ENCODE measurements around the gene TM4SF20.

Gene TM4SF20

DNA sequence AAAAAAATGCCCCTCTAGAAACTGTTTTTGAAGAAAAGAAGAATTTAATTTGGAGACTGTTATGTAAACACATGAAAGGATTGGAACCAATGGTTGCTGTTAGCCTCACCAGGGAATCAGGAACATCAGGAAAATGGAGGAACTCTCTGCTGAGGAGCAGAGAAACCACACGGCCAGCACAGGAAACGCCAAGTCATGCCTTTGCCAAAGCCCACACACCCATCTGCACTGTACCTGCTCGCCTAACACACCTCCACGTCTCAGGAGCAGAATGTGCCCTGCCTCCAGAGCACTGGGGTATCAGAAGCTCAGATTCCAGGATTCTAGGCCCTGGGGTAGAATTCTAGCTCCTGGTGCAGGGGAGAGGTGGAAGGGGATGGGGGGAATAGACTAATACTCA is 18.5 kb upstream of the TM4SF20 start:
- no peak overlapping the region for H3K23ac ChIP-seq (ENCODE audit: low read depth, low read length, poor library complexity)
- no peak overlapping the region for H3K27ac ChIP-seq (replicated peaks; ENCODE audit: low read length)
- no peaks in the 10 kb centered on the region for H3K4me1 ChIP-seq (ENCODE audit: control insufficient read depth in 2 of 2, insufficient read depth in 1 of 2, low read depth in 1 of 2, low read length in 2 of 2)
- no peak overlapping the region for H2AFZ ChIP-seq (ENCODE audit: low read length)
- no peak overlapping the region for H2BK5ac ChIP-seq (ENCODE audit: low read length)
- H3K9me3 ChIP-seq (replicated peaks in 1 of 2; ENCODE audit: control insufficient read depth in 2 of 2, insufficient read depth in 1 of 2, low read depth in 1 of 2, low read length in 2 of 2) = no peaks in the 10 kb centered on the region
- no peak overlapping the region for H2AK5ac ChIP-seq (ENCODE audit: low read depth, low read length)
- H4K8ac ChIP-seq (ENCODE audit: low read depth, low read length) = peak overlapping the region; percentile 92
- H3K27me3 ChIP-seq (ENCODE audit: control insufficient read depth in 3 of 3, insufficient read depth in 3 of 3, low read depth in 1 of 3, low read length in 3 of 3) = peaks cover 0 to 1% (median 0%) of the 10 kb centered on the region in 3 experiments
- no peak overlapping the region for H2BK12ac ChIP-seq (ENCODE audit: low read length)
- H3K18ac ChIP-seq (ENCODE audit: low read length) = peak overlapping the region; percentile 71
- no peaks in the 10 kb centered on the region for H3K36me3 ChIP-seq (replicated peaks in 1 of 2; ENCODE audit: control insufficient read depth in 2 of 2, insufficient read depth in 2 of 2, low read length in 2 of 2)
- H3K14ac ChIP-seq (ENCODE audit: low read length) = no peak overlapping the region
- no CpG with 5 or more reads among the region's 4 CpGs for WGBS, 2 donors (ENCODE audit: extremely low coverage in 2 of 2, insufficient read length in 2 of 2, insufficient replicate concordance in 1 of 2)
- H4K91ac ChIP-seq (ENCODE audit: low read depth, low read length, poor library complexity) = no peak overlapping the region
- H3K79me1 ChIP-seq (ENCODE audit: low read depth, low read length) = no peaks in the 10 kb centered on the region
- H2BK15ac ChIP-seq (ENCODE audit: low read length) = no peak overlapping the region
- DNase-seq (ENCODE audit: low spot score) = no peak
- H3K4me2 ChIP-seq (ENCODE audit: insufficient read depth, low read length, poor library complexity, severe bottlenecking) = no peak overlapping the region
- H3K4ac ChIP-seq (ENCODE audit: low read length) = no peak overlapping the region
- no peak overlapping the region for H3K4me3 ChIP-seq (ENCODE audit: low read length in 2 of 2)
- H2BK120ac ChIP-seq (ENCODE audit: low read depth, low read length) = no peak overlapping the region
- H3K9ac ChIP-seq (ENCODE audit: low read depth, low read length, poor library complexity) = no peak overlapping the region

- Histone ChIP-seq H2BK120ac (ENCODE audit: low read depth, low read length) (no peak overlapping the region), H3K18ac (ENCODE audit: low read length) (no peak overlapping the region), H2BK15ac (ENCODE audit: low read length) (no peak overlapping the region), H3K4me1 (ENCODE audit: control insufficient read depth in 2 of 2, insufficient read depth in 1 of 2, low read depth in 1 of 2, low read length in 2 of 2) (no peaks in the 10 kb centered on the region), H2AK5ac (ENCODE audit: low read depth, low read length) (no peak overlapping the region), H3K27me3 (ENCODE audit: control insufficient read depth in 3 of 3, insufficient read depth in 3 of 3, low read depth in 1 of 3, low read length in 3 of 3) (peaks cover 0 to 1% (median 0%) of the 10 kb centered on the region in 3 experiments), H3K4me3 (ENCODE audit: low read length in 2 of 2) (no peak overlapping the region), H3K4me2 (ENCODE audit: insufficient read depth, low read length, poor library complexity, severe bottlenecking) (no peak overlapping the region), H2BK12ac (ENCODE audit: low read length) (no peak overlapping the region), H4K8ac (ENCODE audit: low read depth, low read length) (no peak overlapping the region), H3K9me3 (replicated peaks in 1 of 2; ENCODE audit: control insufficient read depth in 2 of 2, insufficient read depth in 1 of 2, low read depth in 1 of 2, low read length in 2 of 2) (no peaks in the 10 kb centered on the region), H2BK5ac (ENCODE audit: low read length) (no peak overlapping the region), H3K79me1 (ENCODE audit: low read depth, low read length) (no peaks in the 10 kb centered on the region), H3K23ac (ENCODE audit: low read depth, low read length, poor library complexity) (no peak overlapping the region), H2AFZ (ENCODE audit: low read length) (no peak overlapping the region), H3K27ac (replicated peaks; ENCODE audit: low read length) (no peak overlapping the region), H3K36me3 (replicated peaks in 1 of 2; ENCODE audit: control insufficient read depth in 2 of 2, insufficient read depth in 2 of 2, low read length in 2 of 2) (no peaks in the 10 kb centered on the region), H3K14ac (ENCODE audit: low read length) (no peak overlapping the region), H4K91ac (ENCODE audit: low read depth, low read length, poor library complexity) (no peak overlapping the region), H3K4ac (ENCODE audit: low read length) (no peak overlapping the region), H3K9ac (ENCODE audit: low read depth, low read length, poor library complexity) (no peak overlapping the region)
- WGBS, 2 donors (ENCODE audit: extremely low coverage in 2 of 2, insufficient read length in 2 of 2, insufficient replicate concordance in 1 of 2) = no CpG with 5 or more reads among the region's 1 CpG
- DNase-seq (ENCODE audit: low spot score) = no peak
These were observed 16.4 kb upstream of the TM4SF20 start for GRCh38 chr2:227395556-227395955.

- Histone ChIP-seq H3K79me1 (ENCODE audit: low read depth, low read length) (no peaks in the 10 kb centered on the region), H2AK5ac (ENCODE audit: low read depth, low read length) (no peak overlapping the region), H3K18ac (ENCODE audit: low read length) (no peak overlapping the region), H3K4me3 (ENCODE audit: low read length in 2 of 2) (no peak overlapping the region), H3K9ac (ENCODE audit: low read depth, low read length, poor library complexity) (no peak overlapping the region), H2BK120ac (ENCODE audit: low read depth, low read length) (no peak overlapping the region), H3K27ac (replicated peaks; ENCODE audit: low read length) (no peak overlapping the region), H3K23ac (ENCODE audit: low read depth, low read length, poor library complexity) (no peak overlapping the region), H3K4me2 (ENCODE audit: insufficient read depth, low read length, poor library complexity, severe bottlenecking) (no peak overlapping the region), H3K36me3 (replicated peaks in 1 of 2; ENCODE audit: control insufficient read depth in 2 of 2, insufficient read depth in 2 of 2, low read length in 2 of 2) (no peaks in the 10 kb centered on the region), H4K8ac (ENCODE audit: low read depth, low read length) (no peak overlapping the region), H2BK12ac (ENCODE audit: low read length) (no peak overlapping the region), H3K4me1 (ENCODE audit: control insufficient read depth in 2 of 2, insufficient read depth in 1 of 2, low read depth in 1 of 2, low read length in 2 of 2) (no peaks in the 10 kb centered on the region), H2BK5ac (ENCODE audit: low read length) (no peak overlapping the region), H2AFZ (ENCODE audit: low read length) (no peak overlapping the region), H3K9me3 (replicated peaks in 1 of 2; ENCODE audit: control insufficient read depth in 2 of 2, insufficient read depth in 1 of 2, low read depth in 1 of 2, low read length in 2 of 2) (no peaks in the 10 kb centered on the region), H3K14ac (ENCODE audit: low read length) (no peak overlapping the region), H3K4ac (ENCODE audit: low read length) (no peak overlapping the region), H4K91ac (ENCODE audit: low read depth, low read length, poor library complexity) (no peak overlapping the region), H2BK15ac (ENCODE audit: low read length) (no peak overlapping the region), H3K27me3 (ENCODE audit: control insufficient read depth in 3 of 3, insufficient read depth in 3 of 3, low read depth in 1 of 3, low read length in 3 of 3) (peaks cover 0 to 1% (median 0%) of the 10 kb centered on the region in 3 experiments)
- DNase-seq (ENCODE audit: low spot score) = no peak
- WGBS, 2 donors (ENCODE audit: extremely low coverage in 2 of 2, insufficient read length in 2 of 2, insufficient replicate concordance in 1 of 2) = no CpG with 5 or more reads among the region's 2 CpGs
These were observed 15.3 kb upstream of the TM4SF20 start for GRCh38 chr2:227394401-227394800.

DNA sequence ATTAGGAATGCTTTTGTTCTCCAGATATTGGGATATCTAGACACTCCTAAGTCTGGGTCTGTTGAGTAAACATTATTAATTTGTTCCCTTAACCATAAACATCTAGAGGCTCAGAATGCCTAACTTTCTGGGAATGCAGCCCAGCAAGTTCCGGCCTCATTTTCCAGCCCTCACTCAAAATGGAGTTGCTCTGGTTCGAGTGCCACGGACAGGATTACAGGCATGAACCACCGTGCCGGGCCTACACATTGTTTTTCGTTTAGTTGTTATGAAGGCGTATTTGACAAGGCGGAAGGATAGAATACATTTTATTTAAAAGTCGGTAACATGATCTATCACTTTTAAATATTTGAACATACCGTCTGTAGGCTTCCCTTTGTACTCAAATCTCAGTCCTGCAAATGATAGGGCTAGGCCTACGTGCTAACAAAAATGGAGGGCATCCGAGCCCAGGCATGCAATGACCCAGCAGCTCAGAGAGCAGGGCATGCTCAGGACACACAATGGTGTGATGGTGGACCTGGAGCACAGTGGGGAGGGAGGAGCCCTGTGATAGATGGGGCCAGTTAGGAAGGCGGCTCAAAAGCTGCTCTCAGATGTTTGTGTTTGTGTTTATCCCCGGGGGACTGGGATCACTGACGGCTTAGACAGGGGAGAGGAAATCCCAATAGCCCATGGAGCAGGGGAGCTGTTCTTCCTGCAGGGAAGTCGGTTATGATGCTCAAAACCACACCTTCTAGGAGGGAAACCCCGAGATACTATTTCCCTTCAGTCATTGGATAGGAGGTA is 11.6 kb upstream of the TM4SF20 start:
- no CpG with 5 or more reads among the region's 17 CpGs for WGBS, 2 donors (ENCODE audit: extremely low coverage in 2 of 2, insufficient read length in 2 of 2, insufficient replicate concordance in 1 of 2)
- H3K9ac ChIP-seq (ENCODE audit: low read depth, low read length, poor library complexity) = no peak overlapping the region
- no peaks in the 10 kb centered on the region for H3K4me1 ChIP-seq (ENCODE audit: control insufficient read depth in 2 of 2, insufficient read depth in 1 of 2, low read depth in 1 of 2, low read length in 2 of 2)
- no peak overlapping the region for H3K4ac ChIP-seq (ENCODE audit: low read length)
- H3K9me3 ChIP-seq (replicated peaks in 1 of 2; ENCODE audit: control insufficient read depth in 2 of 2, insufficient read depth in 1 of 2, low read depth in 1 of 2, low read length in 2 of 2) = no peaks in the 10 kb centered on the region
- H4K8ac ChIP-seq (ENCODE audit: low read depth, low read length) = no peak overlapping the region
- no peak overlapping the region for H2AK5ac ChIP-seq (ENCODE audit: low read depth, low read length)
- H2AFZ ChIP-seq (ENCODE audit: low read length) = no peak overlapping the region
- no peak overlapping the region for H3K18ac ChIP-seq (ENCODE audit: low read length)
- no peak overlapping the region for H3K27ac ChIP-seq (replicated peaks; ENCODE audit: low read length)
- no peaks in the 10 kb centered on the region for H3K79me1 ChIP-seq (ENCODE audit: low read depth, low read length)
- no peak overlapping the region for H3K4me3 ChIP-seq (ENCODE audit: low read length in 2 of 2)
- H2BK15ac ChIP-seq (ENCODE audit: low read length) = no peak overlapping the region
- no peak overlapping the region for H2BK5ac ChIP-seq (ENCODE audit: low read length)
- H4K91ac ChIP-seq (ENCODE audit: low read depth, low read length, poor library complexity) = no peak overlapping the region
- no peak overlapping the region for H3K4me2 ChIP-seq (ENCODE audit: insufficient read depth, low read length, poor library complexity, severe bottlenecking)
- no peak overlapping the region for H3K14ac ChIP-seq (ENCODE audit: low read length)
- H3K23ac ChIP-seq (ENCODE audit: low read depth, low read length, poor library complexity) = no peak overlapping the region
- no peak overlapping the region for H2BK120ac ChIP-seq (ENCODE audit: low read depth, low read length)
- H3K27me3 ChIP-seq (ENCODE audit: control insufficient read depth in 3 of 3, insufficient read depth in 3 of 3, low read depth in 1 of 3, low read length in 3 of 3) = no peaks in the 10 kb centered on the region
- no peaks in the 10 kb centered on the region for H3K36me3 ChIP-seq (replicated peaks in 1 of 2; ENCODE audit: control insufficient read depth in 2 of 2, insufficient read depth in 2 of 2, low read length in 2 of 2)
- no peak overlapping the region for H2BK12ac ChIP-seq (ENCODE audit: low read length)
- DNase-seq (ENCODE audit: low spot score) = no peak

Measured in neuronal stem cell (in vitro differentiated cells).